HepG2 (cell line): ENCODE measurements around the gene ZNF282. TPM values are rescaled to one million over a fixed set of nuclear protein-coding genes. Genes with fewer than 3 reads are reported as not detected.
A peak's percentile ranks its signal among the peaks of the same experiment; 100 is the strongest.

Experiments used
- ATF6 ChIP-seq: sonication (generic); formaldehyde crosslinking; conservative IDR thresholded peaks from 2 replicates; pipeline ENCODE4 v1.4.0; 2020; ENCODE audit warnings: missing genetic modification reagents
- BRD4 ChIP-seq: sonication (generic); formaldehyde crosslinking; IDR thresholded peaks from 2 replicates; pipeline ENCODE4 v1.4.0; 2020; ENCODE audit warnings: missing genetic modification reagents
- FOXM1 ChIP-seq: sonication (generic); formaldehyde crosslinking; IDR thresholded peaks from 2 replicates; pipeline ENCODE4 v1.5.0; 2020; ENCODE audit warnings: missing genetic modification reagents
- HCFC1 ChIP-seq: fragments of 150-350 bp; IDR thresholded peaks from 2 replicates; pipeline ENCODE4 v1.6.1; 2014; ENCODE audit warnings: low read depth, low read length
- RNF219 ChIP-seq: sonication (generic); formaldehyde crosslinking; IDR thresholded peaks from 2 replicates; pipeline ENCODE4 v1.5.0; 2020; ENCODE audit warnings: mild to moderate bottlenecking, missing genetic modification reagents
- SKIL ChIP-seq: sonication (generic); formaldehyde crosslinking; IDR thresholded peaks from 2 replicates; pipeline ENCODE4 v1.8.0; 2022; ENCODE audit warnings: missing genetic modification reagents, mild to moderate bottlenecking, moderate library complexity, borderline replicate concordance
- THAP11 ChIP-seq: IDR thresholded peaks from 2 replicates; pipeline ENCODE4 v1.6.1; 2016; ENCODE audit warnings: missing biosample characterization, missing genetic modification reagents
- TIGD3 ChIP-seq: sonication (generic); formaldehyde crosslinking; IDR thresholded peaks from 2 replicates; pipeline ENCODE4 v1.5.1; 2020; ENCODE audit warnings: mild to moderate bottlenecking, missing genetic modification reagents, borderline replicate concordance
- ZFY ChIP-seq: sonication (generic); formaldehyde crosslinking; IDR thresholded peaks from 2 replicates; pipeline ENCODE4 v1.4.0; 2020; ENCODE audit warnings: missing genetic modification reagents
- ZNF564 ChIP-seq: sonication (generic); formaldehyde crosslinking; IDR thresholded peaks from 2 replicates; pipeline ENCODE4 v1.8.1; 2023; ENCODE audit warnings: mild to moderate bottlenecking, missing genetic modification reagents
- polyA plus RNA-seq, 8 experiments: library from polyadenylated mRNA; depleted of rRNA in 3 of 8; stranded (reverse) in 7 of 8; unstranded in 1 of 8; fragments of >200 nt; fragmentation: Illumina TruSeq in 4 of 8; extraction: Trizol in 4 of 8; gene quantifications; 2 replicates each; pipeline versions ENCODE4 v1.2.1 to v1.2.3, GENCODE V29; 2011 to 2016; ENCODE audit warnings: low read depth in 4 of 8, missing spikeins in 1 of 8, mixed read lengths in 1 of 8; ENCODE audit not compliant: insufficient read depth in 1 of 8
- total RNA-seq, 5 experiments: library from RNA; depleted of rRNA; stranded (reverse); fragments of >200 nt; fragmentation: Illumina TruSeq; extraction: Trizol; gene quantifications; 2 replicates each; pipeline ENCODE4 v1.2.3, GENCODE V29; 2016; ENCODE audit warnings: low read depth in 1 of 5
- TF ChIP-seq, protein P1 (sequence below): fragments of 450-650 bp; IDR thresholded peaks from 2 replicates; pipeline ENCODE4 v1.6.1; 2017
- TF ChIP-seq, protein P2 (sequence below): sonication (generic); formaldehyde crosslinking; IDR thresholded peaks from 2 replicates; pipeline ENCODE4 v1.4.0; 2020; ENCODE audit warnings: missing genetic modification reagents

The ZNF282 gene
- total and polyA plus RNA-seq, 2 of the 13 experiments (the other 11 are each of a cell fraction or from before 2014, with no cell fraction given) = 9.1 to 20.9 TPM

DNA sequence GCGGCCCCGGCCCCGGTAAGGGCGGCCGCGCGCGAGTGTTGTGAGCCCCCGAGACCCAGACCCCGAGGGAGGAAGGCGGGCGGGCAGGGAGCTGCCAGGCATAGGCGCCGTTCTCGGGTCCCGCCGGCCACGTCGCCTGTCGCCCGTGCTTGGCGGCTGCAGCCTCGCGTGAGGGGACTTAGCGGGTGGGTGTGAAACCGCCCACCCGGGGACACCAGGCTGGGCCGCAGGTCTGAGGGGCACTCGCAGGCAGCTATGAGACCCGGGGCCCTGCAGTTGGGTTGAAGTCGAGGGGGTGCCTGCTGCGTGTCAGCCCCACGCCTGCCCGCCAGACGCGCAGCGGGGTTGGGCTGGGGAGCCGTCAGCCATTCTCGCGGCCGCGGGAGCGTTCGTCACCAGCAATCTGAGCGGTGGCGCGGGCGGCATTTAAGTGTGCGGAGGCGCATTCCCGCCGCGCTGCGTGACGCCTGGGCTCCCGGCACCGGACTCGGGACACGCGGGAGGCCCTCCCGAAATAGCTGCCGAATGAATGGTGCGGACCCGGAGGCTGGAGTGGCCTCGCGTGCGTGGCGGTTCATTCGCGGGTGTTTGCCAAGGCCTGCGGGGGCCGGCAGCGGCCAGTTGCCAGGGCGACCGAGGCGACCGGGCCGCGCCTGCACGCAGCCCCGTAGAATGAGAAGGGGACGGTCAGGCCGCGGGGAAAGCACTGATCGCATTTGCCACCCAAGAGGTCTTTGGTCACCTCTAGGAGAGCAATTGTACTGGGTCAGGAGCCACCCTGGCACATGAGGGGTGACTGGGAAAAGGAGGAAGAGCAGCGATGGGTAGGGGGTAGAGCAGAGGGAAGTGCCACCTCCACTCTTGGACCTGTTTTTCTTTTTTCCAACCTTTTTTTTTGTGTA, 47.3 kb upstream of the ZNF282 start (continued):
- TF ChIP-seq, protein P1, sequence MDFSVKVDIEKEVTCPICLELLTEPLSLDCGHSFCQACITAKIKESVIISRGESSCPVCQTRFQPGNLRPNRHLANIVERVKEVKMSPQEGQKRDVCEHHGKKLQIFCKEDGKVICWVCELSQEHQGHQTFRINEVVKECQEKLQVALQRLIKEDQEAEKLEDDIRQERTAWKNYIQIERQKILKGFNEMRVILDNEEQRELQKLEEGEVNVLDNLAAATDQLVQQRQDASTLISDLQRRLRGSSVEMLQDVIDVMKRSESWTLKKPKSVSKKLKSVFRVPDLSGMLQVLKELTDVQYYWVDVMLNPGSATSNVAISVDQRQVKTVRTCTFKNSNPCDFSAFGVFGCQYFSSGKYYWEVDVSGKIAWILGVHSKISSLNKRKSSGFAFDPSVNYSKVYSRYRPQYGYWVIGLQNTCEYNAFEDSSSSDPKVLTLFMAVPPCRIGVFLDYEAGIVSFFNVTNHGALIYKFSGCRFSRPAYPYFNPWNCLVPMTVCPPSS = no peak
- no peak for TF ChIP-seq THAP11
- no peak for TF ChIP-seq ATF6
- TF ChIP-seq TIGD3 (CRISPR knock-in tag) = 0 out of 2 replicates have a peak, but pooled peaks have one; percentile 37
- peak; percentile 72; the same call in 1 of the 2 replicates for TF ChIP-seq ZFY
- TF ChIP-seq, protein P2, sequence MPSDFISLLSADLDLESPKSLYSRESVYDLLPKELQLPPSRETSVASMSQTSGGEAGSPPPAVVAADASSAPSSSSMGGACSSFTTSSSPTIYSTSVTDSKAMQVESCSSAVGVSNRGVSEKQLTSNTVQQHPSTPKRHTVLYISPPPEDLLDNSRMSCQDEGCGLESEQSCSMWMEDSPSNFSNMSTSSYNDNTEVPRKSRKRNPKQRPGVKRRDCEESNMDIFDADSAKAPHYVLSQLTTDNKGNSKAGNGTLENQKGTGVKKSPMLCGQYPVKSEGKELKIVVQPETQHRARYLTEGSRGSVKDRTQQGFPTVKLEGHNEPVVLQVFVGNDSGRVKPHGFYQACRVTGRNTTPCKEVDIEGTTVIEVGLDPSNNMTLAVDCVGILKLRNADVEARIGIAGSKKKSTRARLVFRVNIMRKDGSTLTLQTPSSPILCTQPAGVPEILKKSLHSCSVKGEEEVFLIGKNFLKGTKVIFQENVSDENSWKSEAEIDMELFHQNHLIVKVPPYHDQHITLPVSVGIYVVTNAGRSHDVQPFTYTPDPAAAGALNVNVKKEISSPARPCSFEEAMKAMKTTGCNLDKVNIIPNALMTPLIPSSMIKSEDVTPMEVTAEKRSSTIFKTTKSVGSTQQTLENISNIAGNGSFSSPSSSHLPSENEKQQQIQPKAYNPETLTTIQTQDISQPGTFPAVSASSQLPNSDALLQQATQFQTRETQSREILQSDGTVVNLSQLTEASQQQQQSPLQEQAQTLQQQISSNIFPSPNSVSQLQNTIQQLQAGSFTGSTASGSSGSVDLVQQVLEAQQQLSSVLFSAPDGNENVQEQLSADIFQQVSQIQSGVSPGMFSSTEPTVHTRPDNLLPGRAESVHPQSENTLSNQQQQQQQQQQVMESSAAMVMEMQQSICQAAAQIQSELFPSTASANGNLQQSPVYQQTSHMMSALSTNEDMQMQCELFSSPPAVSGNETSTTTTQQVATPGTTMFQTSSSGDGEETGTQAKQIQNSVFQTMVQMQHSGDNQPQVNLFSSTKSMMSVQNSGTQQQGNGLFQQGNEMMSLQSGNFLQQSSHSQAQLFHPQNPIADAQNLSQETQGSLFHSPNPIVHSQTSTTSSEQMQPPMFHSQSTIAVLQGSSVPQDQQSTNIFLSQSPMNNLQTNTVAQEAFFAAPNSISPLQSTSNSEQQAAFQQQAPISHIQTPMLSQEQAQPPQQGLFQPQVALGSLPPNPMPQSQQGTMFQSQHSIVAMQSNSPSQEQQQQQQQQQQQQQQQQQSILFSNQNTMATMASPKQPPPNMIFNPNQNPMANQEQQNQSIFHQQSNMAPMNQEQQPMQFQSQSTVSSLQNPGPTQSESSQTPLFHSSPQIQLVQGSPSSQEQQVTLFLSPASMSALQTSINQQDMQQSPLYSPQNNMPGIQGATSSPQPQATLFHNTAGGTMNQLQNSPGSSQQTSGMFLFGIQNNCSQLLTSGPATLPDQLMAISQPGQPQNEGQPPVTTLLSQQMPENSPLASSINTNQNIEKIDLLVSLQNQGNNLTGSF (CRISPR knock-in tag) = no peak
- TF ChIP-seq BRD4 (CRISPR knock-in tag) = no peak
- TF ChIP-seq HCFC1 = no peak
- TF ChIP-seq FOXM1 (CRISPR knock-in tag) = no peak
- no peak; the same call in 1 of the 2 replicates for TF ChIP-seq RNF219 (CRISPR knock-in tag)
- no peak for TF ChIP-seq SKIL (CRISPR knock-in tag)
- TF ChIP-seq ZNF564 (CRISPR knock-in tag) = peak; percentile 64
